Erythroblast (primary cell): ENCODE measurements around the gene PDAP1.

Experiments used
- GATA1 ChIP-seq: IDR thresholded peaks from 2 replicates; pipeline ENCODE4 v1.6.1; 2011; ENCODE audit warnings: low read depth, mild to moderate bottlenecking, control low read depth, low read length, moderate library complexity
- POLR2A ChIP-seq: IDR thresholded peaks from 2 replicates; pipeline ENCODE4 v1.6.1; 2011; ENCODE audit warnings: mild to moderate bottlenecking, low read length

DNA sequence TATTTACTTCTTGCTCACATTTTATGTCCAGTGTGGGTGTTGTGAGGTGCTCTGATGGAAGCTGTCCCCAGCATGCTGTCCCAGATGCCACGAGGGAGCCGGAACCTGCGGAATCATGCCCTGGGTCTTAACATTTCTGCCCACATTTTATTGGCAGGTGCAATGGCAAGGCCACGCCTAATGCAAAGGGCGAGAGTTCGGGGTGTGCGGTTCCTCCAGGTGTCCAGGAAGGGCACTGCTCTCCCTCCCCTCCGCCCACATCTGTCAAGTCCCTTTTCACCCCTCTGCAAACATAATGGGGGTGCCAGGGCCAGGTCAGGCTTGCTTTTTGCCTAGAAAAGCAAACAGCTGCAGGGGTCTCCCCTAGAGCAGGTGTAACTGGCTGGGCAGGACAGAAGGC, 16.4 kb downstream of the PDAP1 start:
- TF ChIP-seq POLR2A, result no peak
- TF ChIP-seq GATA1, result no peak
